Upper lobe of right lung (tissue), 1 donor: ENCODE results near the gene TTC3. TPM values are rescaled to one million over a fixed set of nuclear protein-coding genes. Genes with fewer than 3 reads are reported as not detected.

Experiments used
- ATAC-seq: fragments of 200-7000 bp; cut with Tn5 transposase; one replicate; pipeline ENCODE4 v1.9.1; 2020; ENCODE audit warnings: mild to moderate bottlenecking, moderate library complexity
- DNase-seq: peaks from one replicate; pipeline ENCODE4 v3.0.0-alpha.2; 2020
- H3K27ac ChIP-seq: fragments of 200-600 bp; one replicate; pipeline ENCODE4 v1.8.0; 2022
- H3K27me3 ChIP-seq: fragments of 200-600 bp; one replicate; pipeline ENCODE4 v1.8.0; 2022; ENCODE audit warnings: mild to moderate bottlenecking
- H3K36me3 ChIP-seq: fragments of 200-600 bp; one replicate; pipeline ENCODE4 v1.8.0; 2022
- H3K4me1 ChIP-seq: fragments of 200-600 bp; one replicate; pipeline ENCODE4 v1.8.0; 2022
- H3K4me3 ChIP-seq: fragments of 200-600 bp; one replicate; pipeline ENCODE4 v1.8.0; 2022; ENCODE audit warnings: mild to moderate bottlenecking
- H3K9me3 ChIP-seq: fragments of 200-600 bp; one replicate; pipeline ENCODE4 v1.8.0; 2022
- intact Hi-C: fragments of 100-400 bp; cut with DNase I; formaldehyde crosslinking; loops from one replicate; pipeline ENCODE4 v1.11.0; 2022
- total RNA-seq: library from RNA; stranded (reverse); fragmentation: NEBNext Ultra II Directional; extraction: Animal tissue kit (Norgen Biotek cat#: 25700); gene quantifications from one replicate; pipeline ENCODE4 v1.2.1, GENCODE V29; 2021
- TF ChIP-seq, protein P1 (sequence below): fragments of 200-600 bp; IDR thresholded peaks from one replicate; pipeline ENCODE4 v1.8.0; 2022; ENCODE audit warnings: antibody characterized with exemption
- donor health status: DM: no; HTN: yes; CAD: no; lungs with severe emphysema.

Gene TTC3
- total RNA-seq, 1 donor from 2014 or later: 99.0 TPM

GRCh38 chr21:37055271-37055855 lies 17.7 kb upstream of the TTC3 start:
- no peaks in the 10 kb centered on the region for H3K36me3 ChIP-seq
- H3K27me3 ChIP-seq: no peaks in the 10 kb centered on the region
- DNase-seq (no peak), ATAC-seq (no peak)
- intact Hi-C loops: no loop called here
- no peak overlapping the region for H3K4me3 ChIP-seq
- no peaks in the 10 kb centered on the region for H3K9me3 ChIP-seq
- no peak overlapping the region for H3K27ac ChIP-seq
- H3K4me1 ChIP-seq: no peaks in the 10 kb centered on the region
- TF ChIP-seq, protein P1, sequence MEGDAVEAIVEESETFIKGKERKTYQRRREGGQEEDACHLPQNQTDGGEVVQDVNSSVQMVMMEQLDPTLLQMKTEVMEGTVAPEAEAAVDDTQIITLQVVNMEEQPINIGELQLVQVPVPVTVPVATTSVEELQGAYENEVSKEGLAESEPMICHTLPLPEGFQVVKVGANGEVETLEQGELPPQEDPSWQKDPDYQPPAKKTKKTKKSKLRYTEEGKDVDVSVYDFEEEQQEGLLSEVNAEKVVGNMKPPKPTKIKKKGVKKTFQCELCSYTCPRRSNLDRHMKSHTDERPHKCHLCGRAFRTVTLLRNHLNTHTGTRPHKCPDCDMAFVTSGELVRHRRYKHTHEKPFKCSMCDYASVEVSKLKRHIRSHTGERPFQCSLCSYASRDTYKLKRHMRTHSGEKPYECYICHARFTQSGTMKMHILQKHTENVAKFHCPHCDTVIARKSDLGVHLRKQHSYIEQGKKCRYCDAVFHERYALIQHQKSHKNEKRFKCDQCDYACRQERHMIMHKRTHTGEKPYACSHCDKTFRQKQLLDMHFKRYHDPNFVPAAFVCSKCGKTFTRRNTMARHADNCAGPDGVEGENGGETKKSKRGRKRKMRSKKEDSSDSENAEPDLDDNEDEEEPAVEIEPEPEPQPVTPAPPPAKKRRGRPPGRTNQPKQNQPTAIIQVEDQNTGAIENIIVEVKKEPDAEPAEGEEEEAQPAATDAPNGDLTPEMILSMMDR: no peak

DNA sequence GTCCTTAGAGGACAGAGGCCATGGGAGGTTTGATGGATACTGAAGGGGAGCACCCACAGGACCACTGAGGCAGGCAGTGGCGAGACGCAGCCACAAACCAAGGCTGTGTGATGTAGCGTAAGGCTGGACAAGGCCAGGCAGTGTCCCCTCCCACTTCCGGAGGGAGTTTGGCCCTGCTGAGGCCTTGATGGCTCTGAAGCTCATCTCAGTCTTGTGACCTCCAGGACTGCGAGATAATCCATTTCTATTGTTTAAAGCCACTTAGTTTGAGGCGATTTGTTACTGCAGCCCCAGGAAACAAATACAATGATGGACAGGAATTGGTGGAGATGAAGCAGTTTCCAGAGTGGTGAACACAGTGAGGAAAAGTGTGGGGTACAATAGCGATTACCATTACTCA lies 15.4 kb upstream of the TTC3 start:
- ATAC-seq (no peak), DNase-seq (peak; percentile 26)
- H3K36me3 ChIP-seq: no peaks in the 10 kb centered on the region
- TF ChIP-seq, protein P1: no peak
- intact Hi-C loops: no loop called here
- no peak overlapping the region for H3K4me3 ChIP-seq
- no peaks in the 10 kb centered on the region for H3K4me1 ChIP-seq
- no peak overlapping the region for H3K27ac ChIP-seq
- H3K9me3 ChIP-seq: no peaks in the 10 kb centered on the region
- H3K27me3 ChIP-seq: no peaks in the 10 kb centered on the region

GRCh38 chr21:37058261-37058660 lies 14.8 kb upstream of the TTC3 start:
- Histone ChIP-seq H3K27me3 (no peaks in the 10 kb centered on the region), H3K9me3 (no peaks in the 10 kb centered on the region), H3K36me3 (no peaks in the 10 kb centered on the region), H3K4me3 (no peak overlapping the region), H3K27ac (no peak overlapping the region), H3K4me1 (no peaks in the 10 kb centered on the region)
- DNase-seq: peak; percentile 28
- no peak for ATAC-seq
- intact Hi-C loops: no loop called here
- TF ChIP-seq, protein P1: no peak

DNA sequence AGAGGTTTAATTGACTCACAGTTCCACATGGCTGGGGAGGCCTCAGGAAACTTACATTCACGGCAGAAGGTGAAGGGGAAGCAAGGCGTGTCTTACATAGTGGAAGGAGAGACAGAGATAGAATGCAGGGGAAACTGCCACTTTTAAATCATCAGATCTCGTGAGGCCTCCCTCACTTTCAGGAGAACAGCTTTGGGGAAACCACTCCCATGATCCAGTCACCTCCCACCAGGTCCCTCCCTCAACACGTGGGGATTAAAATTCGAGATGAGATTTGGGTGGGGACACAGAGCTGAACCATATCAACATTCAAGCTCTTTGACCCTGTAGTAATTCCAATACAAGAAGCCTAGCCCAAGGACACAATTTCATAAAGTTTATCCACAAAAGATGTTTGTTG lies 13.9 kb upstream of the TTC3 start:
- Histone ChIP-seq H3K36me3 (no peaks in the 10 kb centered on the region), H3K27ac (no peak overlapping the region), H3K27me3 (no peaks in the 10 kb centered on the region), H3K9me3 (no peaks in the 10 kb centered on the region), H3K4me1 (no peaks in the 10 kb centered on the region), H3K4me3 (no peak overlapping the region)
- intact Hi-C loops: no loop called here
- TF ChIP-seq, protein P1: no peak
- DNase-seq (no peak), ATAC-seq (no peak)

- no peak overlapping the region for H3K4me3 ChIP-seq
- peaks cover 2% of the 10 kb centered on the region for H3K36me3 ChIP-seq
- H3K9me3 ChIP-seq: no peaks in the 10 kb centered on the region
- TF ChIP-seq, protein P1: no peak
- peak; percentile 92 for ATAC-seq
- DNase-seq: peak; percentile 41
- no peak overlapping the region for H3K27ac ChIP-seq
- intact Hi-C loops: no loop called here
- no peaks in the 10 kb centered on the region for H3K4me1 ChIP-seq
- no peaks in the 10 kb centered on the region for H3K27me3 ChIP-seq
Observed at GRCh38 chr21:37060296-37060695, 12.8 kb upstream of the TTC3 start.
